ENCODE results near the gene SIL1.

GRCh38 chr5:138929571-138929955 is 268.6 kb downstream of the SIL1 start:
- no peak for TF ChIP-seq CTCF (IDR thresholded peaks at IDR 0.05; ENCODE audit: low read length)
- no peak for TF ChIP-seq EZH2 (IDR thresholded peaks at IDR 0.05; ENCODE audit: borderline replicate concordance, low read length)

All from OCI-LY1 (cell line).